PFSK-1 (cell line): Measurements from ENCODE around the gene KCNIP4.

Source experiments
- POLR2AphosphoS5 ChIP-seq: IDR thresholded peaks from 2 replicates; pipeline ENCODE4 v1.6.1; 2012; ENCODE audit warnings: low read depth, mild to moderate bottlenecking, control low read depth, low read length, moderate library complexity
- REST ChIP-seq, 2 experiments: IDR thresholded peaks; 2 replicates each; pipeline versions ENCODE4 v1.6.1 to v1.8.0; 2011 to 2012; ENCODE audit warnings: low read depth in 2 of 2, low read length in 2 of 2, control low read depth in 1 of 2, inconsistent platforms in 1 of 2, mild to moderate bottlenecking in 1 of 2, moderate library complexity in 1 of 2; ENCODE audit not compliant: insufficient read depth in 1 of 2

DNA sequence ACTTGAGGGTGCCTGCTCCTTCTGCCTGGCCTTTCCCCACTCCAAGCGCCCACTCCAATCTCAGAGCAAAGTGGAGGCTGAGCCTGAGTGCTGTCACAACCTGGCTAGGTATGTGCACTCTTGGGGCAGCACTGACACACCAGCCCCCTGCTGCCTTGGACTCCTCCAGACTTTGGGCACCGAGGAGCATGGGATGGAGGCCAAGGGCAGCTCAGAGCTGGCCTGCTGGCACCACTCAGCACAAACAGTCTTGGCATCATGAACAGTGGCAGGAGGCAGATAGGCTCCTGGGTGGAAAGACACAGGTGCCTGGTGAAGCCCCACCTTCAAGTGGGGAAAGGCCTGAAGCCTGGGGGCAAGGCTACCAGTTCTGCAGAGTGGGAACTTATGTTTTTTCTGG lies 91.8 kb downstream of the KCNIP4 start:
- TF ChIP-seq POLR2AphosphoS5, result no peak
- TF ChIP-seq REST (IDR thresholded peaks at IDR 0.05; ENCODE audit: insufficient read depth in 1 of 2, low read depth in 2 of 2, low read length in 2 of 2), result no peak
